ENCODE results near the gene SCFD2. TPM values are rescaled to one million over a fixed set of nuclear protein-coding genes. Genes with fewer than 3 reads are reported as not detected.

The SCFD2 gene
- total RNA-seq, 1 experiment from 2014 or later = 12.4 TPM

- TF ChIP-seq, protein P1, sequence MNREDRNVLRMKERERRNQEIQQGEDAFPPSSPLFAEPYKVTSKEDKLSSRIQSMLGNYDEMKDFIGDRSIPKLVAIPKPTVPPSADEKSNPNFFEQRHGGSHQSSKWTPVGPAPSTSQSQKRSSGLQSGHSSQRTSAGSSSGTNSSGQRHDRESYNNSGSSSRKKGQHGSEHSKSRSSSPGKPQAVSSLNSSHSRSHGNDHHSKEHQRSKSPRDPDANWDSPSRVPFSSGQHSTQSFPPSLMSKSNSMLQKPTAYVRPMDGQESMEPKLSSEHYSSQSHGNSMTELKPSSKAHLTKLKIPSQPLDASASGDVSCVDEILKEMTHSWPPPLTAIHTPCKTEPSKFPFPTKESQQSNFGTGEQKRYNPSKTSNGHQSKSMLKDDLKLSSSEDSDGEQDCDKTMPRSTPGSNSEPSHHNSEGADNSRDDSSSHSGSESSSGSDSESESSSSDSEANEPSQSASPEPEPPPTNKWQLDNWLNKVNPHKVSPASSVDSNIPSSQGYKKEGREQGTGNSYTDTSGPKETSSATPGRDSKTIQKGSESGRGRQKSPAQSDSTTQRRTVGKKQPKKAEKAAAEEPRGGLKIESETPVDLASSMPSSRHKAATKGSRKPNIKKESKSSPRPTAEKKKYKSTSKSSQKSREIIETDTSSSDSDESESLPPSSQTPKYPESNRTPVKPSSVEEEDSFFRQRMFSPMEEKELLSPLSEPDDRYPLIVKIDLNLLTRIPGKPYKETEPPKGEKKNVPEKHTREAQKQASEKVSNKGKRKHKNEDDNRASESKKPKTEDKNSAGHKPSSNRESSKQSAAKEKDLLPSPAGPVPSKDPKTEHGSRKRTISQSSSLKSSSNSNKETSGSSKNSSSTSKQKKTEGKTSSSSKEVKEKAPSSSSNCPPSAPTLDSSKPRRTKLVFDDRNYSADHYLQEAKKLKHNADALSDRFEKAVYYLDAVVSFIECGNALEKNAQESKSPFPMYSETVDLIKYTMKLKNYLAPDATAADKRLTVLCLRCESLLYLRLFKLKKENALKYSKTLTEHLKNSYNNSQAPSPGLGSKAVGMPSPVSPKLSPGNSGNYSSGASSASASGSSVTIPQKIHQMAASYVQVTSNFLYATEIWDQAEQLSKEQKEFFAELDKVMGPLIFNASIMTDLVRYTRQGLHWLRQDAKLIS (CRISPR knock-in tag; IDR thresholded peaks at IDR 0.05; ENCODE audit: borderline replicate concordance) = no peak
- no peak for TF ChIP-seq TEAD4 (CRISPR knock-in tag; IDR thresholded peaks at IDR 0.05)
- no peak for TF ChIP-seq ZNF512 (CRISPR knock-in tag; IDR thresholded peaks at IDR 0.05; ENCODE audit: borderline replicate concordance)
- TF ChIP-seq ETV6 (CRISPR knock-in tag; IDR thresholded peaks at IDR 0.05) = no peak
These were observed 262.4 kb downstream of the SCFD2 start (continued) for GRCh38 chr4:53103481-53103880.

GRCh38 chr4:53101191-53101581, 264.7 kb downstream of the SCFD2 start:
- ATAC-seq = no peak
- POLR2A ChIA-PET = no interaction called here
- no peak overlapping the region for H3K27ac Mint-ChIP-seq
- H3K36me3 Mint-ChIP-seq = no peaks in the 10 kb centered on the region
- no peaks in the 10 kb centered on the region; the same call in 1 of the 2 replicates for H3K27me3 Mint-ChIP-seq (ENCODE audit: low read depth)
- DNase-seq (ENCODE audit: low spot score) = no peak
- no peak overlapping the region for H3K4me3 Mint-ChIP-seq
- H3K9me3 Mint-ChIP-seq = peaks cover 17% of the 10 kb centered on the region
- CTCF ChIA-PET = no interaction called here
- peaks cover 8% of the 10 kb centered on the region for H3K4me1 Mint-ChIP-seq
- TF ChIP-seq ZNF121 (CRISPR knock-in tag; IDR thresholded peaks at IDR 0.05) = no peak
- TF ChIP-seq, protein P2, sequence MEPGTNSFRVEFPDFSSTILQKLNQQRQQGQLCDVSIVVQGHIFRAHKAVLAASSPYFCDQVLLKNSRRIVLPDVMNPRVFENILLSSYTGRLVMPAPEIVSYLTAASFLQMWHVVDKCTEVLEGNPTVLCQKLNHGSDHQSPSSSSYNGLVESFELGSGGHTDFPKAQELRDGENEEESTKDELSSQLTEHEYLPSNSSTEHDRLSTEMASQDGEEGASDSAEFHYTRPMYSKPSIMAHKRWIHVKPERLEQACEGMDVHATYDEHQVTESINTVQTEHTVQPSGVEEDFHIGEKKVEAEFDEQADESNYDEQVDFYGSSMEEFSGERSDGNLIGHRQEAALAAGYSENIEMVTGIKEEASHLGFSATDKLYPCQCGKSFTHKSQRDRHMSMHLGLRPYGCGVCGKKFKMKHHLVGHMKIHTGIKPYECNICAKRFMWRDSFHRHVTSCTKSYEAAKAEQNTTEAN (CRISPR knock-in tag; IDR thresholded peaks at IDR 0.05) = no peak
- TF ChIP-seq, protein P3, sequence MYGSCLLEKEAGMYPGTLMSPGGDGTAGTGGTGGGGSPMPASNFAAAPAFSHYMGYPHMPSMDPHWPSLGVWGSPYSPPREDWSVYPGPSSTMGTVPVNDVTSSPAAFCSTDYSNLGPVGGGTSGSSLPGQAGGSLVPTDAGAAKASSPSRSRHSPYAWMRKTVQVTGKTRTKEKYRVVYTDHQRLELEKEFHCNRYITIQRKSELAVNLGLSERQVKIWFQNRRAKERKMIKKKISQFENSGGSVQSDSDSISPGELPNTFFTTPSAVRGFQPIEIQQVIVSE (CRISPR knock-in tag; IDR thresholded peaks at IDR 0.05; ENCODE audit: borderline replicate concordance) = no peak
- TF ChIP-seq, protein P4, sequence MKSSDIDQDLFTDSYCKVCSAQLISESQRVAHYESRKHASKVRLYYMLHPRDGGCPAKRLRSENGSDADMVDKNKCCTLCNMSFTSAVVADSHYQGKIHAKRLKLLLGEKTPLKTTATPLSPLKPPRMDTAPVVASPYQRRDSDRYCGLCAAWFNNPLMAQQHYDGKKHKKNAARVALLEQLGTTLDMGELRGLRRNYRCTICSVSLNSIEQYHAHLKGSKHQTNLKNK (CRISPR knock-in tag; IDR thresholded peaks at IDR 0.05) = no peak
- no peak for TF ChIP-seq NFATC4 (CRISPR knock-in tag; IDR thresholded peaks at IDR 0.05)
- TF ChIP-seq IRF2 (CRISPR knock-in tag; IDR thresholded peaks at IDR 0.05; ENCODE audit: borderline replicate concordance, low read depth) = no peak
- TF ChIP-seq ZNF232 (CRISPR knock-in tag; IDR thresholded peaks at IDR 0.05) = no peak
- TF ChIP-seq, protein P5, sequence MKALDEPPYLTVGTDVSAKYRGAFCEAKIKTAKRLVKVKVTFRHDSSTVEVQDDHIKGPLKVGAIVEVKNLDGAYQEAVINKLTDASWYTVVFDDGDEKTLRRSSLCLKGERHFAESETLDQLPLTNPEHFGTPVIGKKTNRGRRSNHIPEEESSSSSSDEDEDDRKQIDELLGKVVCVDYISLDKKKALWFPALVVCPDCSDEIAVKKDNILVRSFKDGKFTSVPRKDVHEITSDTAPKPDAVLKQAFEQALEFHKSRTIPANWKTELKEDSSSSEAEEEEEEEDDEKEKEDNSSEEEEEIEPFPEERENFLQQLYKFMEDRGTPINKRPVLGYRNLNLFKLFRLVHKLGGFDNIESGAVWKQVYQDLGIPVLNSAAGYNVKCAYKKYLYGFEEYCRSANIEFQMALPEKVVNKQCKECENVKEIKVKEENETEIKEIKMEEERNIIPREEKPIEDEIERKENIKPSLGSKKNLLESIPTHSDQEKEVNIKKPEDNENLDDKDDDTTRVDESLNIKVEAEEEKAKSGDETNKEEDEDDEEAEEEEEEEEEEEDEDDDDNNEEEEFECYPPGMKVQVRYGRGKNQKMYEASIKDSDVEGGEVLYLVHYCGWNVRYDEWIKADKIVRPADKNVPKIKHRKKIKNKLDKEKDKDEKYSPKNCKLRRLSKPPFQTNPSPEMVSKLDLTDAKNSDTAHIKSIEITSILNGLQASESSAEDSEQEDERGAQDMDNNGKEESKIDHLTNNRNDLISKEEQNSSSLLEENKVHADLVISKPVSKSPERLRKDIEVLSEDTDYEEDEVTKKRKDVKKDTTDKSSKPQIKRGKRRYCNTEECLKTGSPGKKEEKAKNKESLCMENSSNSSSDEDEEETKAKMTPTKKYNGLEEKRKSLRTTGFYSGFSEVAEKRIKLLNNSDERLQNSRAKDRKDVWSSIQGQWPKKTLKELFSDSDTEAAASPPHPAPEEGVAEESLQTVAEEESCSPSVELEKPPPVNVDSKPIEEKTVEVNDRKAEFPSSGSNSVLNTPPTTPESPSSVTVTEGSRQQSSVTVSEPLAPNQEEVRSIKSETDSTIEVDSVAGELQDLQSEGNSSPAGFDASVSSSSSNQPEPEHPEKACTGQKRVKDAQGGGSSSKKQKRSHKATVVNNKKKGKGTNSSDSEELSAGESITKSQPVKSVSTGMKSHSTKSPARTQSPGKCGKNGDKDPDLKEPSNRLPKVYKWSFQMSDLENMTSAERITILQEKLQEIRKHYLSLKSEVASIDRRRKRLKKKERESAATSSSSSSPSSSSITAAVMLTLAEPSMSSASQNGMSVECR (CRISPR knock-in tag; IDR thresholded peaks at IDR 0.05; ENCODE audit: borderline replicate concordance) = no peak
- TF ChIP-seq ZNF281 (CRISPR knock-in tag; IDR thresholded peaks at IDR 0.05) = no peak
- TF ChIP-seq, protein P6, sequence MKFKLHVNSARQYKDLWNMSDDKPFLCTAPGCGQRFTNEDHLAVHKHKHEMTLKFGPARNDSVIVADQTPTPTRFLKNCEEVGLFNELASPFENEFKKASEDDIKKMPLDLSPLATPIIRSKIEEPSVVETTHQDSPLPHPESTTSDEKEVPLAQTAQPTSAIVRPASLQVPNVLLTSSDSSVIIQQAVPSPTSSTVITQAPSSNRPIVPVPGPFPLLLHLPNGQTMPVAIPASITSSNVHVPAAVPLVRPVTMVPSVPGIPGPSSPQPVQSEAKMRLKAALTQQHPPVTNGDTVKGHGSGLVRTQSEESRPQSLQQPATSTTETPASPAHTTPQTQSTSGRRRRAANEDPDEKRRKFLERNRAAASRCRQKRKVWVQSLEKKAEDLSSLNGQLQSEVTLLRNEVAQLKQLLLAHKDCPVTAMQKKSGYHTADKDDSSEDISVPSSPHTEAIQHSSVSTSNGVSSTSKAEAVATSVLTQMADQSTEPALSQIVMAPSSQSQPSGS (CRISPR knock-in tag; IDR thresholded peaks at IDR 0.05; ENCODE audit: borderline replicate concordance, low read depth) = no peak
- TF ChIP-seq PRDM15 (CRISPR knock-in tag; IDR thresholded peaks at IDR 0.05) = no peak

All from WTC11 (cell line).